Left lung (tissue), 10 donors: ENCODE data around the gene AKAP1. TPM values are rescaled to one million over a fixed set of nuclear protein-coding genes. Genes with fewer than 3 reads are reported as not detected.
A peak's percentile ranks its signal among the peaks of the same experiment; 100 is the strongest.

Experiments
- ATAC-seq: fragments of 200-7000 bp; cut with Tn5 transposase; one replicate; pipeline ENCODE4 v1.9.1; 2020; ENCODE audit warnings: moderate library complexity
- DNase-seq, 4 donors: peaks; one replicate each; pipeline ENCODE4 v3.0.0-alpha.2; 2013 to 2020
- H3K27ac ChIP-seq, 2 donors: fragments of 200-600 bp; sonication (generic) in 1 of 2; one replicate each; pipeline versions ENCODE4 v1.5.0 to v1.8.0; 2020 to 2021
- H3K27me3 ChIP-seq, 2 donors: fragments of 200-600 bp; sonication (generic) in 1 of 2; one replicate each; pipeline versions ENCODE4 v1.5.0 to v1.8.0; 2020 to 2021
- H3K36me3 ChIP-seq, 2 donors: fragments of 200-600 bp; sonication (generic) in 1 of 2; one replicate each; pipeline versions ENCODE4 v1.5.0 to v1.8.0; 2020 to 2021
- H3K4me1 ChIP-seq, 2 donors: fragments of 200-600 bp; one replicate each; pipeline ENCODE4 v1.8.0; 2021
- H3K4me3 ChIP-seq, 2 donors: fragments of 200-600 bp; sonication (generic) in 1 of 2; one replicate each; pipeline versions ENCODE4 v1.5.0 to v1.8.0; 2020 to 2021; ENCODE audit warnings: mild to moderate bottlenecking in 1 of 2
- H3K9me3 ChIP-seq, 2 donors: fragments of 200-600 bp; sonication (generic) in 1 of 2; one replicate each; pipeline versions ENCODE4 v1.5.0 to v1.8.0; 2020 to 2021
- CTCF ChIP-seq, 2 donors: fragments of 200-600 bp; sonication (generic) in 1 of 2; IDR thresholded peaks; one replicate each; pipeline versions ENCODE4 v1.5.0 to v1.8.0; 2021; ENCODE audit warnings: antibody characterized with exemption in 2 of 2
- intact Hi-C, 2 donors: fragments of 100-400 bp; cut with DNase I; formaldehyde crosslinking; loops; one replicate each; pipeline versions ENCODE4 v1.11.2 to v1.14.2; 2022
- polyA plus RNA-seq, 6 donors: library from polyadenylated mRNA; unstranded; fragments of 120-200 nt; gene quantifications; one replicate each; pipeline ENCODE4 v1.2.1, GENCODE V29; 2013; ENCODE audit not compliant: insufficient read length in 6 of 6
- total RNA-seq, 2 donors: library from RNA; stranded (reverse); fragmentation: NEBNext Ultra II Directional; extraction: Animal tissue kit (Norgen Biotek cat#: 25700); gene quantifications; one replicate each; pipeline ENCODE4 v1.2.1, GENCODE V29; 2021
- donor health status: DM: no; HTN: yes; CAD: no.
- donor health status: DM: no; HTN: no; CAD: no.

AKAP1 gene
- total and polyA plus RNA-seq, 8 donors = 39.5 to 51.6 (median 47.6) TPM

GRCh38 chr17:57110579-57111325, 25.7 kb downstream of the AKAP1 start:
- intact Hi-C loops = no loop called here
- no peaks in the 10 kb centered on the region for H3K9me3 ChIP-seq
- ATAC-seq (no peak), DNase-seq (no peak)
- no peak for TF ChIP-seq CTCF (IDR thresholded peaks at IDR 0.05)
- no peak overlapping the region for H3K4me3 ChIP-seq
- H3K27ac ChIP-seq = no peak overlapping the region
- H3K4me1 ChIP-seq = peaks cover 7 to 25% of the 10 kb centered on the region in 2 donors
- peaks cover 0 to 55% of the 10 kb centered on the region in 2 donors for H3K36me3 ChIP-seq
- no peaks in the 10 kb centered on the region for H3K27me3 ChIP-seq

GRCh38 chr17:57111386-57111785, 26.3 kb downstream of the AKAP1 start:
- ATAC-seq (no peak), DNase-seq (no peak)
- H3K36me3 ChIP-seq = peaks cover 0 to 58% of the 10 kb centered on the region in 2 donors
- peaks cover 7 to 25% of the 10 kb centered on the region in 2 donors for H3K4me1 ChIP-seq
- no peak overlapping the region for H3K4me3 ChIP-seq
- no peaks in the 10 kb centered on the region for H3K9me3 ChIP-seq
- H3K27ac ChIP-seq = no peak overlapping the region
- no peaks in the 10 kb centered on the region for H3K27me3 ChIP-seq
- intact Hi-C loops = no loop called here
- TF ChIP-seq CTCF (IDR thresholded peaks at IDR 0.05) = no peak

DNA sequence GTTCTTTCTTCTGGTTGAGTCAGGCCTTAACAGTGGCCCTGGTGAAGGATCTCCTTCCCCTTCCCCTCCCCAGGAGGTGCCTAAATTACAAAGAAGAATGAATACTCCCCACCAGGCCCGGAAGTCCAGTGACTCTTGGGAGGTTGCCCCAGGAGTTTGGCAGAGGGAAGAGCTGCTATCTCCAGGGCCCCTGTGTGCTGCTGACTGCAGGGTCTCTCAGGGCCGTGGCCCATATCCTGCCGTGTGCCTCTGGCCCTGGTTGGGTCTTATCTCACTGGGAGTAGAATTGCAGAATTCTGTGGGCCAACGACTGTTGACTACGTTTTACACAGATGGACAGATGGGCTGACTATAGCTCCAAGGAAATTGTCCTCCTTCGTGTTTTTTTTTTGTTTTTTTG, 28.0 kb downstream of the AKAP1 start:
- H3K4me1 ChIP-seq = peaks cover 7 to 16% of the 10 kb centered on the region in 2 donors
- no peak for TF ChIP-seq CTCF (IDR thresholded peaks at IDR 0.05)
- intact Hi-C loops = no loop called here
- H3K27ac ChIP-seq = no peak overlapping the region
- H3K36me3 ChIP-seq = peaks cover 0 to 65% of the 10 kb centered on the region in 2 donors
- H3K4me3 ChIP-seq = no peak overlapping the region
- DNase-seq (no peak), ATAC-seq (no peak)
- no peaks in the 10 kb centered on the region for H3K27me3 ChIP-seq
- H3K9me3 ChIP-seq = no peaks in the 10 kb centered on the region

DNA sequence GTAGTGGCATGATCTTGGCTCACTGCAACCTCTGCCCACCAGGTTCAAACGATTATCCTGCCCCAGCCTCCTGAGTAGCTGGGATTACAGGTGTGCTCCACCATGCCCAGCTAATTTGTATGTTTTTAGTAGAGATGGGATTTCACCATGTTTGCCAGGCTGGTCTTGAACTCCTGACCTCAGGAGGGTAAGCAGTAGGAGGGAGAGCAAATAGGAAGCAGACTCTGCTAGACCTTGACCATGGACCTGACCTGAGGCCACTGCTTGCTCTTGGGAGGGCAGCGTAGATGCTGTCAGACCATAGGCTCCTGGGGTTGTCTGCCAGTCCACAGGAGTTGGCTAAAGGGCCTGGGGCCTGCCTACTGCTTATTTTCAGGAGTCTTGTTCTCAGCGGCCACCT, 28.6 kb downstream of the AKAP1 start:
- no peaks in the 10 kb centered on the region for H3K27me3 ChIP-seq
- peaks cover 7 to 16% of the 10 kb centered on the region in 2 donors for H3K4me1 ChIP-seq
- no peak overlapping the region for H3K27ac ChIP-seq
- intact Hi-C loops = no loop called here
- no peak for ATAC-seq
- DNase-seq = no peak
- no peak for TF ChIP-seq CTCF (IDR thresholded peaks at IDR 0.05)
- H3K36me3 ChIP-seq = peaks cover 0 to 71% of the 10 kb centered on the region in 2 donors
- no peak overlapping the region for H3K4me3 ChIP-seq
- no peaks in the 10 kb centered on the region for H3K9me3 ChIP-seq

- ATAC-seq (peak; percentile 58), DNase-seq (no peak)
- peaks cover 0 to 77% of the 10 kb centered on the region in 2 donors for H3K36me3 ChIP-seq
- H3K9me3 ChIP-seq = no peaks in the 10 kb centered on the region
- H3K27ac ChIP-seq = no peak overlapping the region
- H3K4me1 ChIP-seq = peaks cover 7 to 16% of the 10 kb centered on the region in 2 donors
- peak; percentile 66 to 81 for TF ChIP-seq CTCF (IDR thresholded peaks at IDR 0.05)
- intact Hi-C loops = no loop called here
- H3K27me3 ChIP-seq = no peaks in the 10 kb centered on the region
- no peak overlapping the region for H3K4me3 ChIP-seq
Measured at GRCh38 chr17:57114085-57114673, 29.1 kb downstream of the AKAP1 start.
